HepG2 (cell line): ENCODE data around the gene PLLP. TPM values are rescaled to one million over a fixed set of nuclear protein-coding genes. Genes with fewer than 3 reads are reported as not detected.

ENCODE experiments used
- AHDC1 ChIP-seq: sonication (generic); formaldehyde crosslinking; IDR thresholded peaks from 2 replicates; pipeline ENCODE4 v1.5.1; 2020; ENCODE audit warnings: mild to moderate bottlenecking, missing genetic modification reagents, borderline replicate concordance
- ARNT ChIP-seq: fragments of 450-650 bp; IDR thresholded peaks from 2 replicates; pipeline ENCODE4 v1.6.1; 2017
- CENPBD1 ChIP-seq: sonication (generic); formaldehyde crosslinking; IDR thresholded peaks from 2 replicates; pipeline ENCODE4 v1.8.0; 2022; ENCODE audit warnings: missing genetic modification reagents, low read depth, mild to moderate bottlenecking, borderline replicate concordance
- GLI4 ChIP-seq: sonication (generic); formaldehyde crosslinking; IDR thresholded peaks from 2 replicates; pipeline ENCODE4 v1.5.1; 2020; ENCODE audit warnings: missing genetic modification reagents, mild to moderate bottlenecking, moderate library complexity, borderline replicate concordance
- GRHL1 ChIP-seq: sonication (generic); formaldehyde crosslinking; conservative IDR thresholded peaks from 2 replicates; pipeline ENCODE4 v1.8.0; 2022; ENCODE audit warnings: missing genetic modification reagents
- HMGXB3 ChIP-seq: sonication (generic); formaldehyde crosslinking; IDR thresholded peaks from 2 replicates; pipeline ENCODE4 v1.4.0; 2020; ENCODE audit warnings: missing genetic modification reagents, borderline replicate concordance
- POGZ ChIP-seq: sonication (generic); formaldehyde crosslinking; IDR thresholded peaks from 2 replicates; pipeline ENCODE4 v1.4.0; 2020; ENCODE audit warnings: mild to moderate bottlenecking, missing genetic modification reagents
- RAD51 ChIP-seq: fragments of 450-650 bp; IDR thresholded peaks from 2 replicates; pipeline ENCODE4 v1.6.1; 2016; ENCODE audit warnings: borderline replicate concordance
- SNRNP70 ChIP-seq: fragments of 200-400 bp; formaldehyde crosslinking; IDR thresholded peaks from 2 replicates; pipeline ENCODE4 v1.6.1; 2017; ENCODE audit warnings: mild to moderate bottlenecking, low read depth, low read length, moderate library complexity
- SP4 ChIP-seq: sonication (generic); formaldehyde crosslinking; IDR thresholded peaks from 2 replicates; pipeline ENCODE4 v1.8.1; 2023; ENCODE audit warnings: mild to moderate bottlenecking, missing genetic modification reagents
- TAF1 ChIP-seq: sonication (generic); formaldehyde crosslinking; IDR thresholded peaks from 2 replicates; pipeline ENCODE4 v1.4.0; 2020; ENCODE audit warnings: missing genetic modification reagents
- U2AF2 ChIP-seq: fragments of 200-400 bp; formaldehyde crosslinking; IDR thresholded peaks from 2 replicates; pipeline ENCODE4 v1.6.1; 2017; ENCODE audit warnings: low read depth, mild to moderate bottlenecking, low read length
- ZNF24 ChIP-seq: fragments of 450-650 bp; IDR thresholded peaks from 2 replicates; pipeline ENCODE4 v1.6.1; 2017; ENCODE audit warnings: antibody characterized with exemption, mild to moderate bottlenecking
- ZNF264 ChIP-seq: sonication (generic); formaldehyde crosslinking; IDR thresholded peaks from 2 replicates; pipeline ENCODE4 v1.4.0; 2020; ENCODE audit warnings: missing genetic modification reagents
- ZNF430 ChIP-seq: sonication (generic); formaldehyde crosslinking; IDR thresholded peaks from 2 replicates; pipeline ENCODE4 v1.9.0; 2021; ENCODE audit warnings: mild to moderate bottlenecking, missing genetic modification reagents
- ZNF724P ChIP-seq: sonication (generic); formaldehyde crosslinking; IDR thresholded peaks from 2 replicates; pipeline ENCODE4 v1.8.0; 2022; ENCODE audit warnings: missing genetic modification reagents, borderline replicate concordance
- ZNF83 ChIP-seq: sonication (generic); formaldehyde crosslinking; IDR thresholded peaks from 2 replicates; pipeline ENCODE4 v1.4.0; 2020; ENCODE audit warnings: missing genetic modification reagents, mild to moderate bottlenecking, borderline replicate concordance
- ZSCAN12 ChIP-seq: sonication (generic); formaldehyde crosslinking; IDR thresholded peaks from 2 replicates; pipeline ENCODE4 v1.9.0; 2021; ENCODE audit warnings: mild to moderate bottlenecking, missing genetic modification reagents
- polyA plus RNA-seq, 8 experiments: library from polyadenylated mRNA; depleted of rRNA in 3 of 8; stranded (reverse) in 7 of 8; unstranded in 1 of 8; fragments of >200 nt; fragmentation: Illumina TruSeq in 4 of 8; extraction: Trizol in 4 of 8; gene quantifications; 2 replicates each; pipeline versions ENCODE4 v1.2.1 to v1.2.3, GENCODE V29; 2011 to 2016; ENCODE audit warnings: low read depth in 4 of 8, missing spikeins in 1 of 8, mixed read lengths in 1 of 8; ENCODE audit not compliant: insufficient read depth in 1 of 8
- total RNA-seq, 5 experiments: library from RNA; depleted of rRNA; stranded (reverse); fragments of >200 nt; fragmentation: Illumina TruSeq; extraction: Trizol; gene quantifications; 2 replicates each; pipeline ENCODE4 v1.2.3, GENCODE V29; 2016; ENCODE audit warnings: low read depth in 1 of 5

Gene PLLP
- total and polyA plus RNA-seq, 2 of the 13 experiments (the other 11 are each of a cell fraction or from before 2014, with no cell fraction given), result 60.6 to 127 TPM

- TF ChIP-seq CENPBD1 (CRISPR knock-in tag) (no peak), SP4 (CRISPR knock-in tag) (peak; percentile 73; the same call in 1 of the 2 replicates), GLI4 (CRISPR knock-in tag) (0 out of 2 replicates have a peak, but pooled peaks have one; percentile 24), ZNF83 (CRISPR knock-in tag) (no peak), HMGXB3 (peak; percentile 90), AHDC1 (CRISPR knock-in tag) (no peak), ZNF24 (peak; percentile 100), POGZ (CRISPR knock-in tag) (peak; percentile 56), ZNF430 (no peak), ZNF724P (CRISPR knock-in tag) (no peak), SNRNP70 (no peak), ZSCAN12 (CRISPR knock-in tag) (no peak), U2AF2 (no peak), GRHL1 (CRISPR knock-in tag) (no peak), ZNF264 (CRISPR knock-in tag) (peak; percentile 54; the same call in 1 of the 2 replicates), RAD51 (no peak), TAF1 (CRISPR knock-in tag) (0 out of 2 replicates have a peak, but pooled peaks have one; percentile 26), ARNT (no peak)
These were observed 16.1 kb upstream of the PLLP start (continued) for GRCh38 chr16:57300387-57301125.
